ENCODE data around the gene NEO1.
A peak's percentile ranks its signal among the peaks of the same experiment; 100 is the strongest.

NEO1 gene

DNA sequence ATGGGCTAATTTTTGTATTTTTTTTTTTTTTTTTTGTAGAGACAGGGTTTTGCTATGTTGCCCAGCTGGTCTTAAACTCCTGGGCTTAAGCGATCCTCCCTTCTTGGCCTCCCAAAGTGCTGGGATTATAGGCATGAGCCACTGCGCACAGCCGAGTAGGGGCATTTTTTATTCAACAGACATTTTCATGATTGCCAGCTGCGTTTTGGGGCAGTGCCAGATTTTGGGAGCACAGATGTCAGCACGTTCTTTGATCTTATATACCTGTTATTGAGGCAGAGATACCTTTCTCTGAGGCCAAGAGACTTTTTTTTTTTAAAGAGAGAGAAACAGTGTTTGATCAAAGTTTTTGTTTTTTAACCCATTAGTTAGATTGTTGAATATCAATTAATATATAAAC is 16.8 kb downstream of the NEO1 start:
- no peak overlapping the region for H3K27ac ChIP-seq
- H3K4me3 ChIP-seq = no peak overlapping the region

DNA sequence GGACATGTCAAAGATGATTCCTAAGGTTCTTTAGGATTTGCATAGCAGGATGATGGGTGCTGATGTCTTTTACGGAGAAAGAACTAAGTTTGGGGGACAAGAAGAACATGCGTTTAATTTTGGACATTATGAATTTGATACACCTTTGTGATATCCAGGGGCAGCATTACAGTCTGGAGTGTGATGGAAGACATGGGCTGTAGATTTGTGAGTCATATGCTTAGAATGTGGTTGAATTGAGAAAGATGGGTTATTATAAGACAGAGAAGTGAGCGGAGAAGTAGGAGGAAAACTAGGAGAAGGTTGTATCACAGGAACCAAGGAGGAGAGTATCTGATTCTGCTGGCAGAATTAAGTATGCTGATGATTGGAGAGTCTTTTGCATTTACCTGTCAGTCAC is 20.6 kb downstream of the NEO1 start:
- H3K27ac ChIP-seq = no peak overlapping the region
- H3K4me3 ChIP-seq = no peak overlapping the region

GRCh38 chr15:73074241-73074640 is 22.0 kb downstream of the NEO1 start:
- Histone ChIP-seq H3K27ac (peak overlapping the region in 1 of 21 experiments; percentile 9), H3K4me3 (no peak overlapping the region)

DNA sequence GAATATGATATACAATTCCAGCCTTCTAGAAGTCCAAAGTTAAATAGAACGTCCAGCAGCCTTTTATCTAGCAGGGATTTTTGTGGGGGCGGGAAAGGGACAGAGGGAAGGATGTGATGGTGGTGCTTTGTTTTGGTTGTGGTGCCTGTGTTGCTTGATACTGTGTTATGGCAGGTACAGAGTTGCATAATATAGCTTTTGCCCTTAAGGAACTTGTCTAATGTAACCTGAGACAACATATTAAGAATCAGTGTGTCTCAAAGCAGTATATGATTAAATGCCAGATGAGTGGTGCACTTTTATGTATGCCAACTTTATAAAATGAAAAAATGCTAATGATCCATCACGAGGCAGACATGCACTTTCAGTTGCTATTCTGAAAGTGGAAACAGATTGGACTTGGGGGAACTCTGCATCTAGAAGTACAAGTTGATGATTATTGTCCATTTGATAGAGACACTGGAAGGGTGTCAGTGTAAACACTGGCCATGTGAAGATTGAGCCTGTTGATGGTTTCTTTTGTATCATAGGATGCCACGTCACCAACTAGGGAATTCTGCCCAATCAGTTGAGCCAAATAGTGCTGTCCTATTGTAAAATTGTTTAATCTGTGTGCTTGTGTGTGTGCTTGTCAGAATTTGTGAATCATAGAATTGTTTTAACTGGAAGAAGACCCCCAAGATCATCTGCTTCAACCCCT is 23.0 kb downstream of the NEO1 start:
- H3K27ac ChIP-seq = peak overlapping the region in 3 of 21 experiments; percentile 8 to 60 (median 12)
- no peak overlapping the region for H3K4me3 ChIP-seq

DNA sequence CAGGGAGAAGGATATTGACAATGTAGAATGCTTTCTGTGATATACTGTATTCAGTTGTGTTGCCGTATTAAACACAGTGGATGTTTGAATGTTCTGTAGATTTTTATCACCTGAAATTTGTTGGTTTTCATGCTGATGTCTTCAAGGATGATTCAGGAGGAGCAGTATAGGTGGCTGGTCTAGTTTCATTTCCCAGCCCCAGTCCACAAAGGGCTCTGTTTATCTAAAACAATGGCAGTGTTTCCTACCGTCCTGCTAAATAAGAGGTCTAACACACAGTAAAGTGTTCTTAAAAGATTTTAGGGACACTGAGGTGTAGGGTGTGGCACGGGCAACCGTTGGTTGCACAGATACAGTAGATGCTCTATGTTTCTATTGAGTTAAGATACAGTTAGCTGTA is 26.0 kb downstream of the NEO1 start:
- Histone ChIP-seq H3K27ac (no peak overlapping the region), H3K4me3 (no peak overlapping the region)

DNA sequence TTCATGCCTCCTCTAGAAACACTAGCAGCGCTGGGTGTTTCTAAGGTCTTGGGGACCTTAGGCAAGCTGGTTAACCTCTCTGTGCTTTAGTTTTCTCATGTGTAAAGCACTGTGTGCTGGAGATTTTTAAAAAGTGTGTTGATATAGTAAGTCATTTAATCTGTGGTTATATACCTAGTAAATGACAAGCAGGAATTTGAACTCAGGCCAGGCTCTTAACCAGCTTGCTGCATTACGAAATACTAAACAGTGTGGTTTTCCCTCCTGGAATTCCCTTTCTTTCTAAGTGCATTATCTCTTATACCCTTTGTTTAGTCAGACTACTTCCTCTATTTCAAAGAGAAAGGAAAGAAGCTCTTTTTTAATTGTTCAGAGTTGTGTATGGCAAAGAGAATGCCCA is 26.5 kb downstream of the NEO1 start:
- no peak overlapping the region for H3K4me3 ChIP-seq
- H3K27ac ChIP-seq = peak overlapping the region in 1 of 21 experiments; percentile 19

GRCh38 chr15:73079565-73079964 is 27.3 kb downstream of the NEO1 start:
- Histone ChIP-seq H3K27ac (no peak overlapping the region), H3K4me3 (no peak overlapping the region)

DNA sequence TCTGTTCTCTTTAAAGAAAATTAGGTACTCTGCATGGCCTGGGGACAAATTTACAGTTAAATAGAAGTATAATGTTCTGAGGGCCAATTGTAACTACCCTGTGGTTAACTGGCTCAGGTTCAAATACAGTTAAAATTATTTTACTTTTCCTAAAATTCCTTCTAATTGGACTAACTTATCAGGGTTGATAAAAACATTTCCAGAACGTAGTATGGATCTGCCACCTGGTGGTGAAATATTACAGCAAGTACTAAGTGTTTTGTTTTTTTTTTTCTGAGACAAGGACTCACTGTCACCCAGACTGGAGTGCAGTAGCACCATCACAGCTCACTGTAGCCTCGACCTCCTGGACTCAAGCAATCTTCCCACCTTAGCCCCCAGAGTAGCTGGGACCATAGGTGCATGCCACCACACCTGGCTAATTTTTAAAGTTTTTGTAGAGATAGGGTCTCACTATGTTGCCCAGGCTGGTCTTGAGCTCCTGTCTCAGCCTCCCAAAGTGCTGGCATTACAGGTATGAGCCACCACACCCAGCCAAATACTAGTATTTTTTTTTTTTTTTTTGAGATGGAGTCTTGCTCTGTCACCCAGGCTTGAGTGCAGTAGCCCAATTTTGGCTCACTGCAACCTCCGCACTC is 29.2 kb downstream of the NEO1 start:
- no peak overlapping the region for H3K27ac ChIP-seq

DNA sequence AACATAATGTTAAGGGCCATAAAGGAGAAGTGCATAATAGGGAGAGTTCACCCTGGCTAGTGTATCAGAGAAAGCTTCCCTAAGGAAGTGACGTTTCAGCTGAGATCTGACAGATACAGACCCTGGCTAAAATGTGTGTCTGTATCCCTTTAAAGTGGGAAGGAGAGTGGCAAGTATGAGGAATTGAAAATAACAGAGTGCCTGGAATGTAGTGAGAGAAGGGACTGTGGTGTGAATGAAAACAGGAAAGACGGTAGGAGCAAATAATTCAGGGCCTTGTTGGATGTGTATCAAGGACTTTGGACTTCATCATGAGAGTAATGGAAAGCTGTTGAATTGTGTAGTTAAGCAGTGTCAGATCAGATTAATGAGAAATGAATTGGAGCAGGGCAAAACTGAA is 30.5 kb downstream of the NEO1 start:
- no peak overlapping the region for H3K4me3 ChIP-seq

More for the DNA sequence above, 29.2 kb downstream of the NEO1 start:
- H3K4me3 ChIP-seq = no peak overlapping the region

GRCh38 chr15:73087098-73087497 is 34.8 kb downstream of the NEO1 start:
- Histone ChIP-seq H3K27ac (no peak overlapping the region), H3K4me3 (no peak overlapping the region)

More for the DNA sequence above, 30.5 kb downstream of the NEO1 start:
- H3K27ac ChIP-seq = no peak overlapping the region

DNA sequence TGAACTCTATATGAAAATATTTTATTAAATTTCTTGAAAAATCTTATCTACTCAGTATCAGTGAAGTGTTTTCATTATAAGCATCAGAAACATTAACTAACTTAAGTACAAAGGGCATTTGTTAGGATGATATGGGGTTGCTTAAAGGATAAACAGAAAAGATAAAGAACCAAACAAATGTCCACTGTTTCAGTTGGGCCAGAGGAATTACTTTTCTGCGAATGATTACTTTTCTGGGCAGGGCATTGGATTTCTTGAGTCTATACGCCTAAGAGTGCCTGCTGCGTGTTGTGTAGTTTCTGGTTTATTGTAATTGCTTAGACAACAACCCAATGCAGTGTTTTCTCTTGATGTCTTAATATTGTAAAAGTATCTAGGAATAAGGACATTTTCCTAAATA is 52.8 kb downstream of the NEO1 start:
- no peak overlapping the region for H3K4me3 ChIP-seq
- no peak overlapping the region for H3K27ac ChIP-seq

- H3K4me3 ChIP-seq = no peak overlapping the region
Measured at GRCh38 chr15:73108676-73109075, 56.4 kb downstream of the NEO1 start.

DNA sequence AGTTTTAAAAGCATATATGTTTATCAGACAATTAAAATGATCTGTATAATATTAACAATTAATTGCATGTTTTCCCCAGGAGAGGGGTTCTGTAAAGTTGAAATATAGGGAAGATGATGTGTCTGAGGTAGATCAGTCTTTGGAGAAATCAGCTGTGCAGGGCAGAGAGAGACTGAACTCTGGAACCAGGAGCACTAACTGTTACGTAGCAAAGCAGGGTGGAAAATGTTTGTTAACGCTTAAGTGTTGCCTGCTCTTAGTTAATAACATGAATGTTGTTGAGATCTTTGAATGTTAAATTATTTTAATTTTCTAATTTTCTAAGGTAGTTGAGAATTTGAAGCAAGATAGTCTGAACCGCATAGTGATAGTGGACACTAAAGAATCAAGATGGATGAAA is 57.5 kb downstream of the NEO1 start:
- no peak overlapping the region for H3K27ac ChIP-seq
- no peak overlapping the region for H3K4me3 ChIP-seq

More at GRCh38 chr15:73108676-73109075, 56.4 kb downstream of the NEO1 start:
- H3K27ac ChIP-seq = no peak overlapping the region

DNA sequence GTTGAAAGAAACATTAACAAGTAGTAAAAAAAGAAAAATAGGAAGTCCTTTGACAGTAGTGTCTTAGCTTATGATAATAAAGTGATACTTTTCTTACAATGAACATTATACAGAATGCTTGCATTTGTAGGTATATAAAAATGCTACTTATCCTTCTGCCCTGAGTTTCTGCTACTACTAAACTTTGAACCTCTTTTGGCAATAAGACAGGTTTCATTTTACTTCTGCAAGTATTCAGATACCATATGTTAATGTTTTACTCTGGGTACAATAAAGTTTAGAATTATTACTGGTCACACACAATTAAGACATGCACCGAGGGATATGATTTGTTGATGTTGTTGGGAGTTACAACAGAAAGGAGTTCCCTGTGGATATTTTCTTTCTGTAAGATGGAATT is 57.9 kb downstream of the NEO1 start:
- no peak overlapping the region for H3K27ac ChIP-seq
- H3K4me3 ChIP-seq = no peak overlapping the region

- H3K27ac ChIP-seq = no peak overlapping the region
- H3K4me3 ChIP-seq = no peak overlapping the region
Measured at GRCh38 chr15:73114064-73114463, 61.8 kb downstream of the NEO1 start.

GRCh38 chr15:73116164-73116563 is 63.9 kb downstream of the NEO1 start:
- no peak overlapping the region for H3K27ac ChIP-seq
- H3K4me3 ChIP-seq = no peak overlapping the region

GRCh38 chr15:73118055-73118454 is 65.8 kb downstream of the NEO1 start:
- no peak overlapping the region for H3K4me3 ChIP-seq
- H3K27ac ChIP-seq = no peak overlapping the region

DNA sequence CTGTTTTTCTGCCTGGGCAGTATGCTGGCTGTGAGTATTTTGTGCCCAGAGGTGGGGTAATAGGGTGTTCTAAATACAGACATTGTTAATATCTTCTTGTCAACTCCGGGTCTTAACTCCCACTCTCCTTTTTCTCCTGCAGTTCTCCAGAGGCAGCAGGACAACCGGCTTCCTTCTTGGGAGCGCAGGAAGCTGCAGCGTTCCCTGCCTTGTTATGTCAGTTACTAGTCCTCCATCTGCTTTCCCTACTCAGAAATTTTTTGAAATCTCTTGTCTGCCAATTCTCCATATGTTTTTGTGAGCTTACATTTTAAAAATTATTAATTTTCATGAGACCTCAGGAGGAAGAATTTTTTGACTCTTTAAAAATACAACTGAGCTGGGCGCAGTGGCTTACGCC is 67.2 kb downstream of the NEO1 start:
- H3K27ac ChIP-seq = no peak overlapping the region
- no peak overlapping the region for H3K4me3 ChIP-seq

DNA sequence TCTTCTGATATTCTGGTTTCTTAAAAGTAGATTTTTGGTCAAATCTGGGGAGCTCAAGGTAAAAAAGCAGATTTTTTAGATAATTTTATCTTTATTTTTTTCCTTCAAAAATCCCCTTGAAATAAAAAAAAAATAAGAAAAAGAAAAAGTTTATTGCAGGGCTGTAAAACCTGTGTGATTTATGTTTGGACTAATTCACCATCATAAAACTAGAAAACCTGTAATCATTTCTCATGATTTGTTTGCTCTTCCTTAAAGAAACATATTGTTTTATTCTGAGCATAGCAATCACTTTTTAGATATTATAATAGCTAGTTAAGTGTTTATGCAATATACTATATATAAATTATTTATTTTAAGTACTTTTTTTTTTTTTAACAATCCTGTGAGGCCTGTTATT is 68.0 kb downstream of the NEO1 start:
- H3K27ac ChIP-seq = no peak overlapping the region
- H3K4me3 ChIP-seq = no peak overlapping the region

DNA sequence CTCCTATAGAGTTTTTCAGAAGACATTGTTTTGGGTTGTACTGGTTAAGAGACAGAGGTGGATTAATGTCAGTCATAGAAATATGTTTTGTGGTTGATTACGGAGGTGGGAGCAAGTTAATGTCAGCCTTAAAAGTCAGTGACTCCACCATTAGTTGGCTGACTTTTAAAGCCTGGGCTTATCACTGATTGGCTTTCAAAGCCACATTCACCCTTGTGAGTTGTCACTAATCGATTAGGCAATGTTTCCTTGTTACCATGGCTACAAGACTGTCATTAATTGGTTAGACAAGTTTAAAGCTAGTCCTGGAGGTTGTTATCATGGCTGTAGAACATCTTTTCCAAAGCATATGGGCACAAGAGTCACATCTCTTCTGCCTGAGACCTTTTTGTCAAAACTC is 73.0 kb downstream of the NEO1 start:
- H3K4me3 ChIP-seq = no peak overlapping the region

DNA sequence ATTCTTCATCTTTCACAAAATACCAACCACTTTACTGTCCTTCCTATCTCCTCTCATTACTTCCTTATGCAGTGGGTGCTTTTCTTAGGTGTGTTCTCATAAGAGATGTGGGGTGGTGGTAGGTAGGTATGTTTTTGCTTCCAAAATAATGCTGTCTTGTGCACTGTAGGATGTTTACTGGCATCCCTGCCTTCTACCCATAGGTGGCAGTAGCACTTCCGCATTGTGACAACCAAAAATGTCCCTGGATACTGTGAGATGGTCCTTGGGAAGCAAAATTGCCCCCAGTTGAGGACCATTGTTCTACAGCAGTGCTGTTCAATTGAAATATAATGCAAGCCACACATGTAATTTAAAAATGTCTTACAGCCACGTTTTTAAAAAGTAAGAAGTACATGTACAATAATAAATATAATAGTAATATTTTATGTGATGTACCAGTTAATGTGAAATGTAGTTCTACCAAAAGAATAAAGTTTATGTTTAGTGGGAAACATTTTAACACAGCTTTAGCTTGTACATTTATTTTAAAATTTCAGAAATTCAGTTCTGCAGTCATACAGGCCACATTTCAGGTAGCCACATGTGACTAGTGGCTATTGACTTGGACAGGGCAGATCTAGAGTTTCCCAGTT is 75.2 kb downstream of the NEO1 start:
- H3K27ac ChIP-seq = no peak overlapping the region
- H3K4me3 ChIP-seq = no peak overlapping the region

More for the DNA sequence above, 73.0 kb downstream of the NEO1 start:
- H3K27ac ChIP-seq = no peak overlapping the region

All from skin epidermis (tissue), 12 donors.